Measurements from ENCODE around the gene NMBR. TPM values are rescaled to one million over a fixed set of nuclear protein-coding genes. Genes with fewer than 3 reads are reported as not detected.
"Not testable (repeated sequence)": the region's sequence is repeated elsewhere in the genome, so short reads cannot be mapped to it uniquely, and the experiment has no call there.

NMBR gene
- total RNA-seq, 1 experiment from 2014 or later = 0.35 TPM

GRCh38 chr6:142028527-142028926, 118.4 kb downstream of the NMBR start:
- TF ChIP-seq EZH2 (IDR thresholded peaks at IDR 0.05; ENCODE audit: low read depth) = no peak
- TF ChIP-seq CTCF (conservative IDR thresholded peaks at IDR 0.05) = no peak
- Histone ChIP-seq H4K20me1 (ENCODE audit: insufficient read depth) (no peaks in the 10 kb centered on the region), H3K79me2 (ENCODE audit: low read depth) (no peaks in the 10 kb centered on the region), H3K4me2 (no peak overlapping the region), H2AFZ (no peak overlapping the region), H3K27ac (no peak overlapping the region), H3K4me1 (replicated peaks; ENCODE audit: insufficient read depth) (peaks cover 12% of the 10 kb centered on the region), H3K9me2 (ENCODE audit: insufficient read depth) (no peaks in the 10 kb centered on the region), H3K9me3 (ENCODE audit: insufficient read depth, low read depth) (peaks cover 8% of the 10 kb centered on the region; the same call in 1 of the 2 replicates), H3K27me3 (ENCODE audit: insufficient read depth, low read depth) (no peaks in the 10 kb centered on the region), H3F3A (ENCODE audit: insufficient read depth, low read depth) (no peaks in the 10 kb centered on the region), H3K36me3 (ENCODE audit: low read depth) (no peaks in the 10 kb centered on the region), H3K4me3 (no peak overlapping the region)
- no TSS peak for BruUV-seq (replicated peaks)
- intact Hi-C loops (cut with micrococcal nuclease; ENCODE audit: unreplicated experiment) = no loop called here
- POLR2A ChIA-PET (ENCODE audit: unreplicated experiment) = no interaction called here
- no peak for DNase-seq
- CTCF ChIA-PET = no interaction called here

- H3K4me3 ChIP-seq; POLR2A ChIA-PET (ENCODE audit: unreplicated experiment); H4K20me1 ChIP-seq (ENCODE audit: insufficient read depth); H3K36me3 ChIP-seq (ENCODE audit: low read depth); H3K79me2 ChIP-seq (ENCODE audit: low read depth); CTCF ChIA-PET; DNase-seq; H2AFZ ChIP-seq; H3K9me3 ChIP-seq (ENCODE audit: insufficient read depth, low read depth); H3K27me3 ChIP-seq (ENCODE audit: insufficient read depth, low read depth); BruUV-seq (replicated peaks); H3F3A ChIP-seq (ENCODE audit: insufficient read depth, low read depth); H3K9me2 ChIP-seq (ENCODE audit: insufficient read depth); H3K4me2 ChIP-seq; H3K27ac ChIP-seq: not testable (repeated sequence)
- intact Hi-C loops (cut with micrococcal nuclease; ENCODE audit: unreplicated experiment) = loop anchor here (2.0 kb wide), 1 partner anchor 15 kb away; no protein-coding TSS in a partner anchor
- H3K4me1 ChIP-seq (replicated peaks; ENCODE audit: insufficient read depth) = peaks cover 12% of the 10 kb centered on the region
Observed at GRCh38 chr6:142027804-142028203, 119.1 kb downstream of the NMBR start.

GRCh38 chr6:142027074-142027473, 119.8 kb downstream of the NMBR start:
- Histone ChIP-seq H3K9me3 (ENCODE audit: insufficient read depth, low read depth) (peaks cover 8% of the 10 kb centered on the region; the same call in 1 of the 2 replicates), H3K4me1 (replicated peaks; ENCODE audit: insufficient read depth) (peaks cover 12% of the 10 kb centered on the region), H2AFZ (no peak overlapping the region), H3K36me3 (ENCODE audit: low read depth) (no peaks in the 10 kb centered on the region), H3K4me2 (no peak overlapping the region), H3K4me3 (no peak overlapping the region), H3K27me3 (ENCODE audit: insufficient read depth, low read depth) (no peaks in the 10 kb centered on the region), H3K9me2 (ENCODE audit: insufficient read depth) (no peaks in the 10 kb centered on the region), H3F3A (ENCODE audit: insufficient read depth, low read depth) (no peaks in the 10 kb centered on the region), H3K27ac (peak overlapping the region; percentile 26; the same call in 1 of the 2 replicates), H3K79me2 (ENCODE audit: low read depth) (no peaks in the 10 kb centered on the region), H4K20me1 (ENCODE audit: insufficient read depth) (no peaks in the 10 kb centered on the region)
- POLR2A ChIA-PET (ENCODE audit: unreplicated experiment) = no interaction called here
- no peak for TF ChIP-seq EZH2 (IDR thresholded peaks at IDR 0.05; ENCODE audit: low read depth)
- TF ChIP-seq CTCF (conservative IDR thresholded peaks at IDR 0.05) = no peak
- no TSS peak for BruUV-seq (replicated peaks)
- no peak for DNase-seq
- intact Hi-C loops (cut with micrococcal nuclease; ENCODE audit: unreplicated experiment) = loop anchor here (2.0 kb wide), 1 partner anchor 14 kb away; no protein-coding TSS in a partner anchor
- CTCF ChIA-PET = no interaction called here

- no peak overlapping the region for H2AFZ ChIP-seq
- peak overlapping the region; percentile 26; the same call in 1 of the 2 replicates for H3K27ac ChIP-seq
Observed at GRCh38 chr6:142026471-142026870, 120.5 kb downstream of the NMBR start.

More at GRCh38 chr6:142026471-142026870, 120.5 kb downstream of the NMBR start:
- Histone ChIP-seq H3F3A (ENCODE audit: insufficient read depth, low read depth) (no peaks in the 10 kb centered on the region), H3K27me3 (ENCODE audit: insufficient read depth, low read depth) (no peaks in the 10 kb centered on the region), H3K36me3 (ENCODE audit: low read depth) (no peaks in the 10 kb centered on the region), H3K4me1 (replicated peaks; ENCODE audit: insufficient read depth) (peaks cover 12% of the 10 kb centered on the region), H3K9me3 (ENCODE audit: insufficient read depth, low read depth) (peaks cover 8% of the 10 kb centered on the region; the same call in 1 of the 2 replicates), H3K9me2 (ENCODE audit: insufficient read depth) (no peaks in the 10 kb centered on the region), H3K79me2 (ENCODE audit: low read depth) (no peaks in the 10 kb centered on the region), H4K20me1 (ENCODE audit: insufficient read depth) (no peaks in the 10 kb centered on the region), H3K4me3 (no peak overlapping the region), H3K4me2 (no peak overlapping the region; the same call in 1 of the 2 replicates)
- peak; percentile 48 to 63 for DNase-seq
- intact Hi-C loops (cut with micrococcal nuclease; ENCODE audit: unreplicated experiment) = loop anchor here (2.0 kb wide), 1 partner anchor 14 kb away; no protein-coding TSS in a partner anchor
- ChIA-PET CTCF (no interaction called here), POLR2A (ENCODE audit: unreplicated experiment) (no interaction called here)
- BruUV-seq (replicated peaks) = no TSS peak
- TF ChIP-seq EZH2 (IDR thresholded peaks at IDR 0.05; ENCODE audit: low read depth) = no peak
- no peak for TF ChIP-seq CTCF (conservative IDR thresholded peaks at IDR 0.05)
